HAP-1 (cell line): ENCODE measurements around the gene BTBD1.

Source experiments
- DNase-seq, 2 experiments: peaks; one replicate each; pipeline ENCODE4 v3.0.0-alpha.2; 2016 to 2020; ENCODE audit warnings: low spot score in 2 of 2
- H3K27me3 ChIP-seq: fragments of 250-450 bp; sonication (Bioruptor Pico); 2 replicates; pipeline ENCODE4 v1.5.1; 2020; ENCODE audit warnings: low read depth, mild to moderate bottlenecking, moderate library complexity
- H3K36me3 ChIP-seq: fragments of 250-450 bp; sonication (Bioruptor Pico); replicated peaks from 2 replicates; pipeline ENCODE4 v1.5.1; 2020; ENCODE audit warnings: mild to moderate bottlenecking
- H3K4me1 ChIP-seq: fragments of 250-450 bp; sonication (Bioruptor Pico); 2 replicates; pipeline ENCODE4 v1.5.1; 2020; ENCODE audit warnings: mild to moderate bottlenecking
- H3K4me3 ChIP-seq: fragments of 250-450 bp; sonication (Bioruptor Pico); 2 replicates; pipeline ENCODE4 v1.5.1; 2020; ENCODE audit warnings: mild to moderate bottlenecking, moderate library complexity
- H3K9me3 ChIP-seq: fragments of 250-450 bp; sonication (Bioruptor Pico); 2 replicates; pipeline ENCODE4 v1.5.1; 2020; ENCODE audit warnings: mild to moderate bottlenecking, moderate library complexity
- in situ Hi-C: fragments of 300-500 bp; cut with MboI; formaldehyde crosslinking; loops from 3 replicates; pipeline ENCODE4 v1.14.3; 2020; ENCODE audit warnings: low sequenced_read_pairs, inconsistent platforms, mixed read lengths

BTBD1 gene

GRCh38 chr15:82985688-82986441 lies 81.2 kb downstream of the BTBD1 start, which contains the start of gene RAMAC:
Gene RAMAC, plus strand, starts transcription at chr15:82986210. Its CDS starts 2,809 bp downstream, at chr15:82989019.
- Histone ChIP-seq H3K36me3 (peaks cover 23% of the 10 kb centered on the region), H3K4me1 (peaks cover 16% of the 10 kb centered on the region), H3K9me3 (no peaks in the 10 kb centered on the region), H3K27me3 (no peaks in the 10 kb centered on the region), H3K4me3 (peak within 1 kb of the TSS; percentile 93)
- peak; percentile 99 to 100 for DNase-seq
- in situ Hi-C loops, result no loop called here

GRCh38 chr15:82980981-82981380 lies 86.1 kb downstream of the BTBD1 start:
- in situ Hi-C loops, result no loop called here
- Histone ChIP-seq H3K4me3 (no peak overlapping the region), H3K9me3 (no peaks in the 10 kb centered on the region), H3K4me1 (peaks cover 10% of the 10 kb centered on the region), H3K36me3 (no peaks in the 10 kb centered on the region), H3K27me3 (no peaks in the 10 kb centered on the region)
- no peak for DNase-seq

- no peak overlapping the region for H3K4me3 ChIP-seq
- no peaks in the 10 kb centered on the region for H3K9me3 ChIP-seq
- no peaks in the 10 kb centered on the region for H3K36me3 ChIP-seq
- no peaks in the 10 kb centered on the region for H3K27me3 ChIP-seq
- peaks cover under 1% of the 10 kb centered on the region for H3K4me1 ChIP-seq
- in situ Hi-C loops, result no loop called here
- DNase-seq, result no peak
Measured at GRCh38 chr15:82979726-82980125, 87.3 kb downstream of the BTBD1 start.

GRCh38 chr15:82978438-82978837 lies 88.6 kb downstream of the BTBD1 start:
- in situ Hi-C loops, result no loop called here
- Histone ChIP-seq H3K4me1 (no peaks in the 10 kb centered on the region), H3K27me3 (no peaks in the 10 kb centered on the region), H3K9me3 (no peaks in the 10 kb centered on the region), H3K4me3 (no peak overlapping the region), H3K36me3 (no peaks in the 10 kb centered on the region)
- no peak for DNase-seq

- no peak for DNase-seq
- Histone ChIP-seq H3K9me3 (no peaks in the 10 kb centered on the region), H3K27me3 (no peaks in the 10 kb centered on the region), H3K36me3 (no peaks in the 10 kb centered on the region), H3K4me3 (no peak overlapping the region), H3K4me1 (no peaks in the 10 kb centered on the region)
- in situ Hi-C loops, result no loop called here
Measured at GRCh38 chr15:82977076-82977475, 90.0 kb downstream of the BTBD1 start.

- H3K4me1 ChIP-seq, result peaks cover 6% of the 10 kb centered on the region
- H3K9me3 ChIP-seq, result no peaks in the 10 kb centered on the region
- no peak overlapping the region for H3K4me3 ChIP-seq
- H3K27me3 ChIP-seq, result no peaks in the 10 kb centered on the region
- in situ Hi-C loops, result no loop called here
- H3K36me3 ChIP-seq, result no peaks in the 10 kb centered on the region
- DNase-seq, result no peak
Measured at GRCh38 chr15:82972990-82973389, 94.1 kb downstream of the BTBD1 start.

GRCh38 chr15:82971218-82971984 lies 95.7 kb downstream of the BTBD1 start:
- Histone ChIP-seq H3K9me3 (no peaks in the 10 kb centered on the region), H3K36me3 (no peaks in the 10 kb centered on the region), H3K4me1 (peaks cover 6% of the 10 kb centered on the region), H3K4me3 (no peak overlapping the region), H3K27me3 (no peaks in the 10 kb centered on the region)
- DNase-seq, result no peak
- in situ Hi-C loops, result no loop called here

GRCh38 chr15:82970696-82971095 lies 96.4 kb downstream of the BTBD1 start:
- Histone ChIP-seq H3K4me3 (no peak overlapping the region), H3K9me3 (no peaks in the 10 kb centered on the region), H3K36me3 (no peaks in the 10 kb centered on the region), H3K27me3 (no peaks in the 10 kb centered on the region), H3K4me1 (peaks cover 6% of the 10 kb centered on the region)
- DNase-seq, result no peak
- in situ Hi-C loops, result no loop called here

- no peaks in the 10 kb centered on the region for H3K27me3 ChIP-seq
- H3K4me1 ChIP-seq, result peaks cover 6% of the 10 kb centered on the region
- no peak for DNase-seq
- in situ Hi-C loops, result no loop called here
- no peaks in the 10 kb centered on the region for H3K36me3 ChIP-seq
- H3K4me3 ChIP-seq, result no peak overlapping the region
- no peaks in the 10 kb centered on the region for H3K9me3 ChIP-seq
Measured at GRCh38 chr15:82970078-82970686, 96.9 kb downstream of the BTBD1 start.

- no peak for DNase-seq
- Histone ChIP-seq H3K9me3 (no peaks in the 10 kb centered on the region), H3K4me1 (peaks cover 6% of the 10 kb centered on the region), H3K36me3 (no peaks in the 10 kb centered on the region), H3K27me3 (no peaks in the 10 kb centered on the region), H3K4me3 (no peak overlapping the region)
- in situ Hi-C loops, result no loop called here
Measured at GRCh38 chr15:82969353-82969752, 97.7 kb downstream of the BTBD1 start.

- H3K27me3 ChIP-seq, result no peaks in the 10 kb centered on the region
- in situ Hi-C loops, result no loop called here
- H3K36me3 ChIP-seq, result no peaks in the 10 kb centered on the region
- H3K9me3 ChIP-seq, result no peaks in the 10 kb centered on the region
- H3K4me3 ChIP-seq, result no peak overlapping the region
- no peak for DNase-seq
- peaks cover 6% of the 10 kb centered on the region for H3K4me1 ChIP-seq
Measured at GRCh38 chr15:82968066-82968465, 99.0 kb downstream of the BTBD1 start.

- no peak for DNase-seq
- Histone ChIP-seq H3K4me3 (no peak overlapping the region), H3K4me1 (peaks cover 9% of the 10 kb centered on the region), H3K9me3 (no peaks in the 10 kb centered on the region), H3K27me3 (no peaks in the 10 kb centered on the region), H3K36me3 (no peaks in the 10 kb centered on the region)
- in situ Hi-C loops, result no loop called here
Measured at GRCh38 chr15:82966671-82967071, 100.4 kb downstream of the BTBD1 start.
